ENCODE data around the gene PHETA1.

DNA sequence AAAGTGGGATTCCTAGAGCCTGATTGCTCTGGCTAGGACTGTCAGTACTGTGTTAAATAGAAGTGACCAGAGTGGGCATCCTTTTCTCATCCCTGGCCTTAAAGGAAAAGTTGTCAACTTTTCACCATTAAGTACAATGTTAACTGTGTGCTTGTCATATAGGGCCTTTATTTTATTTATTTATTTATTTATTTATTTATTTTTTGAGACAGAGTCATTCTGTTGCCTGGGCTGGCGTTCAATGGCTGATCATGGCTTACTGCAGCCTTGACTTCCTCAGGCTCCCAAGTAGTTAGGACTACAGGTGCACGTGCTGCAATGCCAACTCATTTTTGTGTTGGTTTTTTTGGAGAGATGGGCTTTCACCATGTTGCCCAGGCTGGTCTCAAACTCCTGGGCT, 48.4 kb upstream of the PHETA1 start:
- no peak for TF ChIP-seq YY1 (IDR thresholded peaks at IDR 0.05; ENCODE audit: extremely low read depth, insufficient replicate concordance, low read depth, low read length)
- TF ChIP-seq, protein P1, sequence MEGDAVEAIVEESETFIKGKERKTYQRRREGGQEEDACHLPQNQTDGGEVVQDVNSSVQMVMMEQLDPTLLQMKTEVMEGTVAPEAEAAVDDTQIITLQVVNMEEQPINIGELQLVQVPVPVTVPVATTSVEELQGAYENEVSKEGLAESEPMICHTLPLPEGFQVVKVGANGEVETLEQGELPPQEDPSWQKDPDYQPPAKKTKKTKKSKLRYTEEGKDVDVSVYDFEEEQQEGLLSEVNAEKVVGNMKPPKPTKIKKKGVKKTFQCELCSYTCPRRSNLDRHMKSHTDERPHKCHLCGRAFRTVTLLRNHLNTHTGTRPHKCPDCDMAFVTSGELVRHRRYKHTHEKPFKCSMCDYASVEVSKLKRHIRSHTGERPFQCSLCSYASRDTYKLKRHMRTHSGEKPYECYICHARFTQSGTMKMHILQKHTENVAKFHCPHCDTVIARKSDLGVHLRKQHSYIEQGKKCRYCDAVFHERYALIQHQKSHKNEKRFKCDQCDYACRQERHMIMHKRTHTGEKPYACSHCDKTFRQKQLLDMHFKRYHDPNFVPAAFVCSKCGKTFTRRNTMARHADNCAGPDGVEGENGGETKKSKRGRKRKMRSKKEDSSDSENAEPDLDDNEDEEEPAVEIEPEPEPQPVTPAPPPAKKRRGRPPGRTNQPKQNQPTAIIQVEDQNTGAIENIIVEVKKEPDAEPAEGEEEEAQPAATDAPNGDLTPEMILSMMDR (IDR thresholded peaks at IDR 0.05 in 2 of 3, conservative IDR thresholded peaks at IDR 0.05 in 1 of 3; ENCODE audit: borderline replicate concordance in 1 of 3, insufficient read depth in 1 of 3, low read depth in 2 of 3, low read length in 2 of 3) = no peak

Measured in HCT116 (cell line).